GM23338 (cell line): ENCODE measurements around the gene ITGB2. TPM values are rescaled to one million over a fixed set of nuclear protein-coding genes. Genes with fewer than 3 reads are reported as not detected.

ENCODE experiments used
- ATAC-seq: fragments of 200-7000 bp; cut with Tn5 transposase; 3 replicates; pipeline ENCODE4 v1.9.1; 2020
- DNase-seq: peaks from one replicate; pipeline ENCODE4 v3.0.0-alpha.2; 2015; ENCODE audit warnings: low spot score
- H2AFZ ChIP-seq: fragments of 200-600 bp; sonication (generic); 2 replicates; pipeline ENCODE4 v1.8.0; 2016; ENCODE audit warnings: antibody characterized with exemption, mild to moderate bottlenecking, moderate library complexity
- H3F3A ChIP-seq: fragments of 200-600 bp; sonication (generic); replicated peaks from 2 replicates; pipeline ENCODE4 v1.8.0; 2017; ENCODE audit warnings: antibody characterized with exemption, mixed run types, low read depth
- H3K27ac ChIP-seq: fragments of 200-600 bp; sonication (generic); 2 replicates; pipeline ENCODE4 v1.6.1; 2016; ENCODE audit warnings: low read depth
- H3K27me3 ChIP-seq: fragments of 200-600 bp; sonication (generic); 2 replicates; pipeline ENCODE4 v1.8.0; 2016; ENCODE audit warnings: mild to moderate bottlenecking, mixed run types, moderate library complexity; ENCODE audit not compliant: insufficient read depth
- H3K36me3 ChIP-seq: fragments of 200-600 bp; sonication (generic); 2 replicates; pipeline ENCODE4 v1.8.0; 2016; ENCODE audit warnings: mild to moderate bottlenecking; ENCODE audit not compliant: insufficient read depth
- H3K4me1 ChIP-seq: fragments of 200-600 bp; sonication (generic); 2 replicates; pipeline ENCODE4 v1.8.0; 2016; ENCODE audit warnings: mild to moderate bottlenecking, moderate library complexity; ENCODE audit not compliant: insufficient read depth
- H3K4me2 ChIP-seq: fragments of 200-600 bp; sonication (generic); 2 replicates; pipeline ENCODE4 v1.7.1; 2017; ENCODE audit warnings: mixed run types
- H3K4me3 ChIP-seq: fragments of 200-600 bp; sonication (generic); 2 replicates; pipeline ENCODE4 v1.6.1; 2016; ENCODE audit warnings: mixed run types
- H3K79me2 ChIP-seq: fragments of 200-600 bp; sonication (generic); replicated peaks from 2 replicates; pipeline ENCODE4 v1.8.0; 2017; ENCODE audit warnings: mild to moderate bottlenecking; ENCODE audit not compliant: insufficient read depth
- H3K9me2 ChIP-seq: fragments of 200-600 bp; sonication (generic); 2 replicates; pipeline ENCODE4 v1.8.0; 2017; ENCODE audit not compliant: insufficient read depth
- H4K20me1 ChIP-seq: fragments of 200-600 bp; sonication (generic); replicated peaks from 2 replicates; pipeline ENCODE4 v1.8.0; 2017; ENCODE audit warnings: mild to moderate bottlenecking; ENCODE audit not compliant: insufficient read depth
- H3K27ac Mint-ChIP-seq: 2 replicates; pipeline ENCODE4 v1.8.0; 2020; ENCODE audit warnings: inconsistent platforms, mild to moderate bottlenecking, moderate library complexity, mixed read lengths
- H3K27me3 Mint-ChIP-seq: 3 replicates; pipeline ENCODE4 v1.8.0; 2022; ENCODE audit warnings: low read depth, mild to moderate bottlenecking, moderate library complexity, mixed read lengths, inconsistent platforms; ENCODE audit not compliant: insufficient read depth, poor library complexity
- H3K36me3 Mint-ChIP-seq: 3 replicates; pipeline ENCODE4 v1.8.0; 2021; ENCODE audit warnings: low read depth, mild to moderate bottlenecking, inconsistent platforms, moderate library complexity, mixed read lengths
- H3K4me1 Mint-ChIP-seq: 3 replicates; pipeline ENCODE4 v1.8.0; 2020; ENCODE audit warnings: mild to moderate bottlenecking, inconsistent platforms, mixed read lengths
- H3K4me3 Mint-ChIP-seq: 3 replicates; pipeline ENCODE4 v1.8.0; 2021; ENCODE audit warnings: moderate library complexity, mild to moderate bottlenecking, inconsistent platforms, mixed read lengths
- H3K9me3 Mint-ChIP-seq: 3 replicates; pipeline ENCODE4 v1.8.0; 2020; ENCODE audit warnings: moderate library complexity, mild to moderate bottlenecking, inconsistent platforms, mixed read lengths
- CREB1 ChIP-seq: fragments of 250-450 bp; sonication (Bioruptor Pico); IDR thresholded peaks from 2 replicates; pipeline ENCODE4 v1.5.0; 2020; ENCODE audit warnings: low read depth, mild to moderate bottlenecking, moderate library complexity
- CTCF ChIP-seq, 2 experiments: fragments of 200-600 bp in 1 of 2; sonication (generic) in 1 of 2; conservative IDR thresholded peaks; 2 replicates each; pipeline versions ENCODE4 v1.5.1 to v1.6.1; 2016 to 2017; ENCODE audit warnings: antibody characterized with exemption in 2 of 2, low read depth in 2 of 2, mild to moderate bottlenecking in 2 of 2, moderate library complexity in 1 of 2
- EZH2phosphoT487 ChIP-seq: fragments of 200-600 bp; sonication (generic); IDR thresholded peaks from one replicate; pipeline ENCODE4 v1.8.1; 2018; ENCODE audit warnings: antibody characterized with exemption; ENCODE audit not compliant: unreplicated experiment
- JUNB ChIP-seq: IDR thresholded peaks from one replicate; pipeline ENCODE4 v1.6.1; 2016; ENCODE audit warnings: antibody characterized with exemption; ENCODE audit not compliant: unreplicated experiment
- POLR2AphosphoS5 ChIP-seq: IDR thresholded peaks from 2 replicates; pipeline ENCODE4 v1.6.1; 2016; ENCODE audit warnings: antibody characterized with exemption, low read depth
- ZNF331 ChIP-seq: fragments of 250-450 bp; sonication (Bioruptor Pico); IDR thresholded peaks from 2 replicates; pipeline ENCODE4 v1.5.0; 2020; ENCODE audit warnings: low read depth, mild to moderate bottlenecking, moderate library complexity
- polyA plus RNA-seq: library from polyadenylated mRNA; unstranded; fragments of >200 nt; fragmentation: Nextera tagmentation; extraction: Ambion mirVana; gene quantifications from 2 replicates; pipeline ENCODE4 v1.2.1, GENCODE V29; 2016
- total RNA-seq: library from RNA; depleted of rRNA; stranded (reverse); fragments of >200 nt; shearing (Covaris generic); gene quantifications from 2 replicates; pipeline ENCODE4 v1.2.3, GENCODE V29; 2014
- TF ChIP-seq, protein P1 (sequence below): IDR thresholded peaks from 2 replicates; pipeline ENCODE4 v1.6.1; 2016; ENCODE audit warnings: antibody characterized with exemption
- TF ChIP-seq, protein P2 (sequence below): IDR thresholded peaks from one replicate; pipeline ENCODE4 v1.6.1; 2018; ENCODE audit warnings: antibody characterized with exemption; ENCODE audit not compliant: unreplicated experiment

The ITGB2 gene
- total and polyA plus RNA-seq, 2 experiments from 2014 or later, result 0.44 to 0.63 TPM

DNA sequence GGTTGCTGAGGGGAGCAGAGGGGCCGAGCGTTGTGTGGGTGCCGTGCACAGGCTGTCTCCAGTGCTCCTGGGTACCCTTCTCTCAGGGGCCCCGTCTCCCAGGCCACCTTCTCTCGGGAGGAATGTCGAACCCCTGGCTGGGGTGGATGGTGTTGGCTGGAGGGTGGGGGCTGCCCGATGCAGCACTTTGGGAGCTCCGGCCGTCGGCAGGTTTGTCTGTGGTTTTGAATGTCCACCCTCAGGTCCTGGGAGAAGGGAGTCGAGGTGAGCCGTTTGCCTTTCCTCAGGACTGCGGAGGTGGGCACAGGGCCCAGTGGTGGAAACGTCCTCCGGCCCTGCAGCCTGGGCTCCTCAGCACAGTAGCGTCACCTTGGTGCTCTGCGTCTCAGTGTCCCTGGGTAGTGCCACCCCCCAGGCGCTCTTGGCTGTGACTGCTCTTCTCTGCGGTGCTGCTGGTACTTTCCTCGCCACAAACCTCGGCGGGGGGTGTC, 33.6 kb upstream of the ITGB2 start:
- Mint-ChIP-seq H3K27ac (no peak overlapping the region), H3K36me3 (peaks cover 30% of the 10 kb centered on the region), H3K4me1 (peaks cover 8% of the 10 kb centered on the region), H3K4me3 (no peak overlapping the region; the same call in 2 of the 3 replicates), H3K9me3 (no peaks in the 10 kb centered on the region), H3K27me3 (peaks cover 14% of the 10 kb centered on the region)
- DNase-seq, result no peak
- no peak for ATAC-seq
- Histone ChIP-seq H3K4me1 (no peaks in the 10 kb centered on the region), H3F3A (no peaks in the 10 kb centered on the region), H3K4me2 (no peak overlapping the region), H3K79me2 (peaks cover 85% of the 10 kb centered on the region), H3K4me3 (no peak overlapping the region), H3K27me3 (no peaks in the 10 kb centered on the region), H3K9me2 (no peaks in the 10 kb centered on the region), H3K36me3 (no peaks in the 10 kb centered on the region; the same call in 1 of the 2 replicates), H4K20me1 (peaks cover 34% of the 10 kb centered on the region), H2AFZ (no peak overlapping the region), H3K27ac (no peak overlapping the region)
- TF ChIP-seq EZH2phosphoT487 (no peak), CTCF (conservative IDR thresholded peaks at IDR 0.05; ENCODE audit: low read depth in 2 of 2) (no peak), JUNB (no peak), CREB1 (no peak), ZNF331 (CRISPR knock-in tag) (no peak)

- Mint-ChIP-seq H3K27me3 (peaks cover 14% of the 10 kb centered on the region), H3K27ac (no peak overlapping the region; the same call in 1 of the 2 replicates), H3K4me3 (no peak overlapping the region), H3K36me3 (peaks cover 25% of the 10 kb centered on the region), H3K9me3 (no peaks in the 10 kb centered on the region), H3K4me1 (peaks cover 6% of the 10 kb centered on the region)
- H3F3A ChIP-seq, result no peaks in the 10 kb centered on the region
- peaks cover 80% of the 10 kb centered on the region for H3K79me2 ChIP-seq
- H3K4me1 ChIP-seq, result no peaks in the 10 kb centered on the region
- no peaks in the 10 kb centered on the region for H3K9me2 ChIP-seq
- H2AFZ ChIP-seq, result no peak overlapping the region
- no peaks in the 10 kb centered on the region for H3K27me3 ChIP-seq
- H3K4me3 ChIP-seq, result no peak overlapping the region
- H3K27ac ChIP-seq, result no peak overlapping the region
- H3K36me3 ChIP-seq, result no peaks in the 10 kb centered on the region; the same call in 1 of the 2 replicates
- H3K4me2 ChIP-seq, result no peak overlapping the region
- no peak for ATAC-seq
- peaks cover 32% of the 10 kb centered on the region for H4K20me1 ChIP-seq
- DNase-seq, result no peak
- no peak for TF ChIP-seq JUNB
- TF ChIP-seq CREB1, result no peak
- TF ChIP-seq POLR2AphosphoS5, result no peak
- TF ChIP-seq, protein P1, sequence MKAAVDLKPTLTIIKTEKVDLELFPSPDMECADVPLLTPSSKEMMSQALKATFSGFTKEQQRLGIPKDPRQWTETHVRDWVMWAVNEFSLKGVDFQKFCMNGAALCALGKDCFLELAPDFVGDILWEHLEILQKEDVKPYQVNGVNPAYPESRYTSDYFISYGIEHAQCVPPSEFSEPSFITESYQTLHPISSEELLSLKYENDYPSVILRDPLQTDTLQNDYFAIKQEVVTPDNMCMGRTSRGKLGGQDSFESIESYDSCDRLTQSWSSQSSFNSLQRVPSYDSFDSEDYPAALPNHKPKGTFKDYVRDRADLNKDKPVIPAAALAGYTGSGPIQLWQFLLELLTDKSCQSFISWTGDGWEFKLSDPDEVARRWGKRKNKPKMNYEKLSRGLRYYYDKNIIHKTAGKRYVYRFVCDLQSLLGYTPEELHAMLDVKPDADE, result no peak
- TF ChIP-seq CTCF (conservative IDR thresholded peaks at IDR 0.05; ENCODE audit: low read depth in 2 of 2), result no peak
- no peak for TF ChIP-seq EZH2phosphoT487
- TF ChIP-seq, protein P2, sequence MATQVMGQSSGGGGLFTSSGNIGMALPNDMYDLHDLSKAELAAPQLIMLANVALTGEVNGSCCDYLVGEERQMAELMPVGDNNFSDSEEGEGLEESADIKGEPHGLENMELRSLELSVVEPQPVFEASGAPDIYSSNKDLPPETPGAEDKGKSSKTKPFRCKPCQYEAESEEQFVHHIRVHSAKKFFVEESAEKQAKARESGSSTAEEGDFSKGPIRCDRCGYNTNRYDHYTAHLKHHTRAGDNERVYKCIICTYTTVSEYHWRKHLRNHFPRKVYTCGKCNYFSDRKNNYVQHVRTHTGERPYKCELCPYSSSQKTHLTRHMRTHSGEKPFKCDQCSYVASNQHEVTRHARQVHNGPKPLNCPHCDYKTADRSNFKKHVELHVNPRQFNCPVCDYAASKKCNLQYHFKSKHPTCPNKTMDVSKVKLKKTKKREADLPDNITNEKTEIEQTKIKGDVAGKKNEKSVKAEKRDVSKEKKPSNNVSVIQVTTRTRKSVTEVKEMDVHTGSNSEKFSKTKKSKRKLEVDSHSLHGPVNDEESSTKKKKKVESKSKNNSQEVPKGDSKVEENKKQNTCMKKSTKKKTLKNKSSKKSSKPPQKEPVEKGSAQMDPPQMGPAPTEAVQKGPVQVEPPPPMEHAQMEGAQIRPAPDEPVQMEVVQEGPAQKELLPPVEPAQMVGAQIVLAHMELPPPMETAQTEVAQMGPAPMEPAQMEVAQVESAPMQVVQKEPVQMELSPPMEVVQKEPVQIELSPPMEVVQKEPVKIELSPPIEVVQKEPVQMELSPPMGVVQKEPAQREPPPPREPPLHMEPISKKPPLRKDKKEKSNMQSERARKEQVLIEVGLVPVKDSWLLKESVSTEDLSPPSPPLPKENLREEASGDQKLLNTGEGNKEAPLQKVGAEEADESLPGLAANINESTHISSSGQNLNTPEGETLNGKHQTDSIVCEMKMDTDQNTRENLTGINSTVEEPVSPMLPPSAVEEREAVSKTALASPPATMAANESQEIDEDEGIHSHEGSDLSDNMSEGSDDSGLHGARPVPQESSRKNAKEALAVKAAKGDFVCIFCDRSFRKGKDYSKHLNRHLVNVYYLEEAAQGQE, result no peak
Measured at GRCh38 chr21:44953628-44954021, 32.9 kb upstream of the ITGB2 start.
